GM18505 (cell line): Measurements from ENCODE around the gene FAM110C.

Experiments
- ATAC-seq: cut with Tn5 transposase; IDR thresholded peaks from one replicate; pipeline ENCODE4 v1.9.1; 2021; ENCODE audit not compliant: unreplicated experiment
- POLR2A ChIP-seq: IDR thresholded peaks from 4 replicates; pipeline ENCODE4 v1.6.1; 2011; ENCODE audit warnings: borderline replicate concordance; ENCODE audit not compliant: insufficient read depth, insufficient read length; ENCODE audit errors: extremely low read depth

FAM110C gene

DNA sequence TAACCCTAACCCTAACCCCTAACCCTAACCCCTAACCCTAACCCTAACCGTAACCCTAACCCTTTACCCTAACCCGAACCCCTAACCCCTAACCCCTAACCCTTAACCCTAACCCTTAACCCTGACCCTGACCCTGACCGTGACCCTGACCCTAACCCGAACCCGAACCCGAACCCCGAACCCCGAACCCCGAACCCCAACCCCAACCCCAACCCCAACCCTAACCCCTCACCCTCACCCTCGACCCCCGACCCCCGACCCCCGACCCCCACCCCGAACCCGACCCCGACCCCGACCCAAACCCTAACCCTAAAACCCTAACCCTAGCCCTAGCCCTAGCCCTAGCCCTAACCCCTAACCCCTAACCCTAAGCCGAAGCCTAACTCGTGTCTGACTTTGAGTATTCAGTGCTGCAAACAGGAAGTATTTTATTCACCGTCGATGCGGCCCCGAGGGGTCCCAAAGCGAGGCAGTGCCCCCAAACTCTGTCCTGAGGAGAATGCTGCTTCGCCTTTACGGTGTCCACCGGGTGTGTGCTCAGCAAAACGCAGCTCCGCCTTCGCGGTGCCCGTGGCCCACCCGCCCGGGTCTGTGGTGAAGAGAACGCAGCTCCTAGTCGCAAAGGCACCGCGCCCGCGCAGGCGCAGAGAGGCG is 36.0 kb downstream of the FAM110C start:
- TF ChIP-seq POLR2A = no peak
- ATAC-seq = no peak
